ENCODE results near the gene NRARP. TPM values are rescaled to one million over a fixed set of nuclear protein-coding genes. Genes with fewer than 3 reads are reported as not detected.

The NRARP gene
- total and polyA plus RNA-seq, 2 experiments from 2014 or later: 4.0 to 55.1 TPM

DNA sequence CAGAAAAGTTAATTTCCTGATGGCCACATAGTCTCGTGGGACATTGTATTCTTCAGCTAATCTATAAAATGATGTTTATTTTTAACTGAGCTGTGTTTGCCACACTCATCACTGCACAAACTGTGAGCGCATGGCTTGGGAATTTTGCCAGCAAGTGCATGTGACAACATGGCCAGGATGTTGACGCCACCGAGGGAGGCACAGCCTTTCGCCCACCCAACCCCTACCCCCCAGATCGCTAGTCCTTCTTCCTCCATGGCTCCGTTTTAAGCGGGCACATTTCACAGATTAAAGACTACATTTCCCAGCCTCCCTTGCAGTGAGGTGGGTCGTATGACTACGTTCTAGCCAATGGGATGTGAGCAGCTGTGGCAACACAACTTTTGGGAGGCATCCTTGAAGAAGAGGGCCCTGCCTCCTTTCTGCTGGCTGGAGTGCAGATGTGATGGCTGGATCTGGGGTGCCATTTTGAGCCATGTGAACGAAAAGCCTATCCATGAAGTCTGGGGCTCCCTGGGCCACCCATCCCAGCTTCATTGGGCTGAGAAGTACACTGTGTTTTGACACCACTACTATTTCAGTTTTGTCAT is 7.9 kb downstream of the NRARP start:
- Mint-ChIP-seq H3K27ac (no peak overlapping the region), H3K9me3 (peaks cover 9% of the 10 kb centered on the region), H3K36me3 (ENCODE audit: low read depth) (no peaks in the 10 kb centered on the region; the same call in 2 of the 3 replicates), H3K4me3 (peak overlapping the region; percentile 60), H3K4me1 (peaks cover 31% of the 10 kb centered on the region), H3K27me3 (ENCODE audit: insufficient read depth, low read depth, poor library complexity) (peaks cover 22% of the 10 kb centered on the region)
- peak; percentile 81 for DNase-seq (ENCODE audit: low spot score)
- Histone ChIP-seq H4K20me1 (replicated peaks; ENCODE audit: insufficient read depth) (peaks cover 8% of the 10 kb centered on the region), H3K27me3 (ENCODE audit: insufficient read depth) (peaks cover 29% of the 10 kb centered on the region), H3K36me3 (ENCODE audit: insufficient read depth) (no peaks in the 10 kb centered on the region), H3K27ac (ENCODE audit: low read depth) (no peak overlapping the region), H3K9me2 (ENCODE audit: insufficient read depth) (no peaks in the 10 kb centered on the region), H3K4me2 (no peak overlapping the region), H2AFZ (no peak overlapping the region), H3K4me3 (0 out of 2 replicates have a peak overlapping the region, but pooled peaks have one; percentile 55), H3F3A (replicated peaks; ENCODE audit: low read depth) (peaks cover 25% of the 10 kb centered on the region), H3K79me2 (replicated peaks; ENCODE audit: insufficient read depth) (no peaks in the 10 kb centered on the region), H3K4me1 (ENCODE audit: insufficient read depth) (peaks cover 24% of the 10 kb centered on the region)
- peak; percentile 24 for ATAC-seq
- TF ChIP-seq, protein P1, sequence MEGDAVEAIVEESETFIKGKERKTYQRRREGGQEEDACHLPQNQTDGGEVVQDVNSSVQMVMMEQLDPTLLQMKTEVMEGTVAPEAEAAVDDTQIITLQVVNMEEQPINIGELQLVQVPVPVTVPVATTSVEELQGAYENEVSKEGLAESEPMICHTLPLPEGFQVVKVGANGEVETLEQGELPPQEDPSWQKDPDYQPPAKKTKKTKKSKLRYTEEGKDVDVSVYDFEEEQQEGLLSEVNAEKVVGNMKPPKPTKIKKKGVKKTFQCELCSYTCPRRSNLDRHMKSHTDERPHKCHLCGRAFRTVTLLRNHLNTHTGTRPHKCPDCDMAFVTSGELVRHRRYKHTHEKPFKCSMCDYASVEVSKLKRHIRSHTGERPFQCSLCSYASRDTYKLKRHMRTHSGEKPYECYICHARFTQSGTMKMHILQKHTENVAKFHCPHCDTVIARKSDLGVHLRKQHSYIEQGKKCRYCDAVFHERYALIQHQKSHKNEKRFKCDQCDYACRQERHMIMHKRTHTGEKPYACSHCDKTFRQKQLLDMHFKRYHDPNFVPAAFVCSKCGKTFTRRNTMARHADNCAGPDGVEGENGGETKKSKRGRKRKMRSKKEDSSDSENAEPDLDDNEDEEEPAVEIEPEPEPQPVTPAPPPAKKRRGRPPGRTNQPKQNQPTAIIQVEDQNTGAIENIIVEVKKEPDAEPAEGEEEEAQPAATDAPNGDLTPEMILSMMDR (conservative IDR thresholded peaks at IDR 0.05; ENCODE audit: low read depth in 2 of 2): no peak
- TF ChIP-seq, protein P2, sequence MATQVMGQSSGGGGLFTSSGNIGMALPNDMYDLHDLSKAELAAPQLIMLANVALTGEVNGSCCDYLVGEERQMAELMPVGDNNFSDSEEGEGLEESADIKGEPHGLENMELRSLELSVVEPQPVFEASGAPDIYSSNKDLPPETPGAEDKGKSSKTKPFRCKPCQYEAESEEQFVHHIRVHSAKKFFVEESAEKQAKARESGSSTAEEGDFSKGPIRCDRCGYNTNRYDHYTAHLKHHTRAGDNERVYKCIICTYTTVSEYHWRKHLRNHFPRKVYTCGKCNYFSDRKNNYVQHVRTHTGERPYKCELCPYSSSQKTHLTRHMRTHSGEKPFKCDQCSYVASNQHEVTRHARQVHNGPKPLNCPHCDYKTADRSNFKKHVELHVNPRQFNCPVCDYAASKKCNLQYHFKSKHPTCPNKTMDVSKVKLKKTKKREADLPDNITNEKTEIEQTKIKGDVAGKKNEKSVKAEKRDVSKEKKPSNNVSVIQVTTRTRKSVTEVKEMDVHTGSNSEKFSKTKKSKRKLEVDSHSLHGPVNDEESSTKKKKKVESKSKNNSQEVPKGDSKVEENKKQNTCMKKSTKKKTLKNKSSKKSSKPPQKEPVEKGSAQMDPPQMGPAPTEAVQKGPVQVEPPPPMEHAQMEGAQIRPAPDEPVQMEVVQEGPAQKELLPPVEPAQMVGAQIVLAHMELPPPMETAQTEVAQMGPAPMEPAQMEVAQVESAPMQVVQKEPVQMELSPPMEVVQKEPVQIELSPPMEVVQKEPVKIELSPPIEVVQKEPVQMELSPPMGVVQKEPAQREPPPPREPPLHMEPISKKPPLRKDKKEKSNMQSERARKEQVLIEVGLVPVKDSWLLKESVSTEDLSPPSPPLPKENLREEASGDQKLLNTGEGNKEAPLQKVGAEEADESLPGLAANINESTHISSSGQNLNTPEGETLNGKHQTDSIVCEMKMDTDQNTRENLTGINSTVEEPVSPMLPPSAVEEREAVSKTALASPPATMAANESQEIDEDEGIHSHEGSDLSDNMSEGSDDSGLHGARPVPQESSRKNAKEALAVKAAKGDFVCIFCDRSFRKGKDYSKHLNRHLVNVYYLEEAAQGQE (IDR thresholded peaks at IDR 0.05; ENCODE audit: unreplicated experiment): peak; percentile 5
- TF ChIP-seq NANOG (IDR thresholded peaks at IDR 0.05; ENCODE audit: borderline replicate concordance) (no peak), EZH2 (IDR thresholded peaks at IDR 0.05; ENCODE audit: low read depth, unreplicated experiment) (no peak), CREB1 (CRISPR knock-in tag; IDR thresholded peaks at IDR 0.05; ENCODE audit: low read depth) (peak; percentile 43; the same call in 1 of the 2 replicates), ZNF114 (CRISPR knock-in tag; IDR thresholded peaks at IDR 0.05) (peak; percentile 73; the same call in 1 of the 2 replicates), POLR2AphosphoS5 (IDR thresholded peaks at IDR 0.05; ENCODE audit: low read depth) (no peak), STAT1 (IDR thresholded peaks at IDR 0.05; ENCODE audit: unreplicated experiment) (no peak), EZH2phosphoT487 (IDR thresholded peaks at IDR 0.05; ENCODE audit: unreplicated experiment) (no peak), JUNB (IDR thresholded peaks at IDR 0.05; ENCODE audit: unreplicated experiment) (no peak), ZNF331 (CRISPR knock-in tag; IDR thresholded peaks at IDR 0.05; ENCODE audit: low read depth) (no peak)
- TF ChIP-seq, protein P3, sequence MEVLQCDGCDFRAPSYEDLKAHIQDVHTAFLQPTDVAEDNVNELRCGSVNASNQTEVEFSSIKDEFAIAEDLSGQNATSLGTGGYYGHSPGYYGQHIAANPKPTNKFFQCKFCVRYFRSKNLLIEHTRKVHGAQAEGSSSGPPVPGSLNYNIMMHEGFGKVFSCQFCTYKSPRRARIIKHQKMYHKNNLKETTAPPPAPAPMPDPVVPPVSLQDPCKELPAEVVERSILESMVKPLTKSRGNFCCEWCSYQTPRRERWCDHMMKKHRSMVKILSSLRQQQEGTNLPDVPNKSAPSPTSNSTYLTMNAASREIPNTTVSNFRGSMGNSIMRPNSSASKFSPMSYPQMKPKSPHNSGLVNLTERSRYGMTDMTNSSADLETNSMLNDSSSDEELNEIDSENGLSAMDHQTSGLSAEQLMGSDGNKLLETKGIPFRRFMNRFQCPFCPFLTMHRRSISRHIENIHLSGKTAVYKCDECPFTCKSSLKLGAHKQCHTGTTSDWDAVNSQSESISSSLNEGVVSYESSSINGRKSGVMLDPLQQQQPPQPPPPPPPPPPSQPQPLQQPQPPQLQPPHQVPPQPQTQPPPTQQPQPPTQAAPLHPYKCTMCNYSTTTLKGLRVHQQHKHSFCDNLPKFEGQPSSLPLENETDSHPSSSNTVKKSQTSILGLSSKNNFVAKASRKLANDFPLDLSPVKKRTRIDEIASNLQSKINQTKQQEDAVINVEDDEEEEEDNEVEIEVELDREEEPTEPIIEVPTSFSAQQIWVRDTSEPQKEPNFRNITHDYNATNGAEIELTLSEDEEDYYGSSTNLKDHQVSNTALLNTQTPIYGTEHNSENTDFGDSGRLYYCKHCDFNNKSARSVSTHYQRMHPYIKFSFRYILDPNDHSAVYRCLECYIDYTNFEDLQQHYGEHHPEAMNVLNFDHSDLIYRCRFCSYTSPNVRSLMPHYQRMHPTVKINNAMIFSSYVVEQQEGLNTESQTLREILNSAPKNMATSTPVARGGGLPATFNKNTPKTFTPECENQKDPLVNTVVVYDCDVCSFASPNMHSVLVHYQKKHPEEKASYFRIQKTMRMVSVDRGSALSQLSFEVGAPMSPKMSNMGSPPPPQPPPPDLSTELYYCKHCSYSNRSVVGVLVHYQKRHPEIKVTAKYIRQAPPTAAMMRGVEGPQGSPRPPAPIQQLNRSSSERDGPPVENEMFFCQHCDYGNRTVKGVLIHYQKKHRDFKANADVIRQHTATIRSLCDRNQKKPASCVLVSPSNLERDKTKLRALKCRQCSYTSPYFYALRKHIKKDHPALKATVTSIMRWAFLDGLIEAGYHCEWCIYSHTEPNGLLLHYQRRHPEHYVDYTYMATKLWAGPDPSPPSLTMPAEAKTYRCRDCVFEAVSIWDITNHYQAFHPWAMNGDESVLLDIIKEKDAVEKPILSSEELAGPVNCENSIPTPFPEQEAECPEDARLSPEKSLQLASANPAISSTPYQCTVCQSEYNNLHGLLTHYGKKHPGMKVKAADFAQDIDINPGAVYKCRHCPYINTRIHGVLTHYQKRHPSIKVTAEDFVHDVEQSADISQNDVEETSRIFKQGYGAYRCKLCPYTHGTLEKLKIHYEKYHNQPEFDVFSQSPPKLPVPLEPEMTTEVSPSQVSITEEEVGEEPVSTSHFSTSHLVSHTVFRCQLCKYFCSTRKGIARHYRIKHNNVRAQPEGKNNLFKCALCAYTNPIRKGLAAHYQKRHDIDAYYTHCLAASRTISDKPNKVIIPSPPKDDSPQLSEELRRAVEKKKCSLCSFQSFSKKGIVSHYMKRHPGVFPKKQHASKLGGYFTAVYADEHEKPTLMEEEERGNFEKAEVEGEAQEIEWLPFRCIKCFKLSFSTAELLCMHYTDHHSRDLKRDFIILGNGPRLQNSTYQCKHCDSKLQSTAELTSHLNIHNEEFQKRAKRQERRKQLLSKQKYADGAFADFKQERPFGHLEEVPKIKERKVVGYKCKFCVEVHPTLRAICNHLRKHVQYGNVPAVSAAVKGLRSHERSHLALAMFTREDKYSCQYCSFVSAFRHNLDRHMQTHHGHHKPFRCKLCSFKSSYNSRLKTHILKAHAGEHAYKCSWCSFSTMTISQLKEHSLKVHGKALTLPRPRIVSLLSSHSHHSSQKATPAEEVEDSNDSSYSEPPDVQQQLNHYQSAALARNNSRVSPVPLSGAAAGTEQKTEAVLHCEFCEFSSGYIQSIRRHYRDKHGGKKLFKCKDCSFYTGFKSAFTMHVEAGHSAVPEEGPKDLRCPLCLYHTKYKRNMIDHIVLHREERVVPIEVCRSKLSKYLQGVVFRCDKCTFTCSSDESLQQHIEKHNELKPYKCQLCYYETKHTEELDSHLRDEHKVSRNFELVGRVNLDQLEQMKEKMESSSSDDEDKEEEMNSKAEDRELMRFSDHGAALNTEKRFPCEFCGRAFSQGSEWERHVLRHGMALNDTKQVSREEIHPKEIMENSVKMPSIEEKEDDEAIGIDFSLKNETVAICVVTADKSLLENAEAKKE (CRISPR knock-in tag; IDR thresholded peaks at IDR 0.05): no peak
- TF ChIP-seq, protein P4, sequence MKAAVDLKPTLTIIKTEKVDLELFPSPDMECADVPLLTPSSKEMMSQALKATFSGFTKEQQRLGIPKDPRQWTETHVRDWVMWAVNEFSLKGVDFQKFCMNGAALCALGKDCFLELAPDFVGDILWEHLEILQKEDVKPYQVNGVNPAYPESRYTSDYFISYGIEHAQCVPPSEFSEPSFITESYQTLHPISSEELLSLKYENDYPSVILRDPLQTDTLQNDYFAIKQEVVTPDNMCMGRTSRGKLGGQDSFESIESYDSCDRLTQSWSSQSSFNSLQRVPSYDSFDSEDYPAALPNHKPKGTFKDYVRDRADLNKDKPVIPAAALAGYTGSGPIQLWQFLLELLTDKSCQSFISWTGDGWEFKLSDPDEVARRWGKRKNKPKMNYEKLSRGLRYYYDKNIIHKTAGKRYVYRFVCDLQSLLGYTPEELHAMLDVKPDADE (IDR thresholded peaks at IDR 0.05): peak; percentile 48; the same call in 1 of the 2 replicates
